Glutamatergic neuron (in vitro differentiated cells): ENCODE data around the gene CCDC3. TPM values are rescaled to one million over a fixed set of nuclear protein-coding genes. Genes with fewer than 3 reads are reported as not detected.

ENCODE experiments used
- DNase-seq: peaks from one replicate; pipeline ENCODE4 v3.0.0; 2022
- H3K27ac Mint-ChIP-seq: one replicate; pipeline ENCODE4 v1.8.0; 2020; ENCODE audit warnings: mild to moderate bottlenecking, mixed read lengths, inconsistent platforms; ENCODE audit not compliant: unreplicated experiment
- H3K27me3 Mint-ChIP-seq: one replicate; pipeline ENCODE4 v1.8.0; 2020; ENCODE audit warnings: mild to moderate bottlenecking, moderate library complexity, mixed read lengths, inconsistent platforms; ENCODE audit not compliant: unreplicated experiment
- H3K36me3 Mint-ChIP-seq: one replicate; pipeline ENCODE4 v1.8.0; 2020; ENCODE audit warnings: mild to moderate bottlenecking, mixed read lengths, inconsistent platforms; ENCODE audit not compliant: unreplicated experiment
- H3K4me1 Mint-ChIP-seq: one replicate; pipeline ENCODE4 v1.8.0; 2020; ENCODE audit warnings: mild to moderate bottlenecking, low read depth, mixed read lengths, inconsistent platforms; ENCODE audit not compliant: unreplicated experiment
- H3K4me3 Mint-ChIP-seq: one replicate; pipeline ENCODE4 v1.8.0; 2020; ENCODE audit warnings: mild to moderate bottlenecking, mixed read lengths, inconsistent platforms; ENCODE audit not compliant: unreplicated experiment
- H3K9me3 Mint-ChIP-seq: one replicate; pipeline ENCODE4 v1.8.0; 2020; ENCODE audit warnings: mild to moderate bottlenecking, moderate library complexity, mixed read lengths, inconsistent platforms; ENCODE audit not compliant: unreplicated experiment
- total RNA-seq: library from RNA; stranded (reverse); fragmentation: NEBNext Ultra II Directional; extraction: Animal tissue kit (Norgen Biotek cat#: 25700); gene quantifications from one replicate; pipeline ENCODE4 v1.2.1, GENCODE V29; 2021; ENCODE audit not compliant: unreplicated experiment
- TF ChIP-seq, protein P1 (sequence below): fragments of 200-600 bp; sonication (generic); IDR thresholded peaks from one replicate; pipeline ENCODE4 v1.5.0; 2021; ENCODE audit not compliant: partially characterized antibody, unreplicated experiment

The CCDC3 gene
- total RNA-seq, 1 donor from 2014 or later, result 13.8 TPM

- Mint-ChIP-seq H3K9me3 (peaks cover 3% of the 10 kb centered on the region), H3K4me3 (no peak overlapping the region), H3K4me1 (no peaks in the 10 kb centered on the region), H3K27ac (no peak overlapping the region), H3K27me3 (peaks cover 3% of the 10 kb centered on the region), H3K36me3 (no peaks in the 10 kb centered on the region)
- no peak for DNase-seq
- TF ChIP-seq, protein P1, sequence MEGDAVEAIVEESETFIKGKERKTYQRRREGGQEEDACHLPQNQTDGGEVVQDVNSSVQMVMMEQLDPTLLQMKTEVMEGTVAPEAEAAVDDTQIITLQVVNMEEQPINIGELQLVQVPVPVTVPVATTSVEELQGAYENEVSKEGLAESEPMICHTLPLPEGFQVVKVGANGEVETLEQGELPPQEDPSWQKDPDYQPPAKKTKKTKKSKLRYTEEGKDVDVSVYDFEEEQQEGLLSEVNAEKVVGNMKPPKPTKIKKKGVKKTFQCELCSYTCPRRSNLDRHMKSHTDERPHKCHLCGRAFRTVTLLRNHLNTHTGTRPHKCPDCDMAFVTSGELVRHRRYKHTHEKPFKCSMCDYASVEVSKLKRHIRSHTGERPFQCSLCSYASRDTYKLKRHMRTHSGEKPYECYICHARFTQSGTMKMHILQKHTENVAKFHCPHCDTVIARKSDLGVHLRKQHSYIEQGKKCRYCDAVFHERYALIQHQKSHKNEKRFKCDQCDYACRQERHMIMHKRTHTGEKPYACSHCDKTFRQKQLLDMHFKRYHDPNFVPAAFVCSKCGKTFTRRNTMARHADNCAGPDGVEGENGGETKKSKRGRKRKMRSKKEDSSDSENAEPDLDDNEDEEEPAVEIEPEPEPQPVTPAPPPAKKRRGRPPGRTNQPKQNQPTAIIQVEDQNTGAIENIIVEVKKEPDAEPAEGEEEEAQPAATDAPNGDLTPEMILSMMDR, result no peak
Measured at GRCh38 chr10:13018171-13018570, 16.7 kb upstream of the CCDC3 start.

DNA sequence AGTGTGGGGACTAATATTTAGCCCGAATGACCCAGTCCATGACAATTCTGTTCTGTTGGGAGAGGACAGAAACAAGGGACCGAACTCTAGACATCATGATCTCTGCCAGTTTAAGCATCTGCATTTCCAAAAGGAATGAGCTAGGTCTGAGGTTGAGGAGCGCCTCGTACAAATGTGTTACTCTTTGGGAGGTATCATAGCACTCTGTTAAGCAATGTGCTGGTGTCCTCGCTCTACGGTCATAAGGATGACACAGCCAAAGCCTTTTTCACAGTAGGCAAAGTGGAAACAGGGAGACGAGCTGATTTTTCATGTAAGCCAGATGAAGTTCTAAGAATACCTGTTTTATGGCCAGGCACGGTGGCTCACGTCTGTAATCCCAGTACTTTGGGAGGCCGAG, 15.4 kb upstream of the CCDC3 start:
- TF ChIP-seq, protein P1, result no peak
- no peak overlapping the region for H3K4me3 Mint-ChIP-seq
- DNase-seq, result no peak
- no peaks in the 10 kb centered on the region for H3K36me3 Mint-ChIP-seq
- H3K27ac Mint-ChIP-seq, result no peak overlapping the region
- H3K9me3 Mint-ChIP-seq, result peaks cover 3% of the 10 kb centered on the region
- no peaks in the 10 kb centered on the region for H3K4me1 Mint-ChIP-seq
- H3K27me3 Mint-ChIP-seq, result peaks cover under 1% of the 10 kb centered on the region

- TF ChIP-seq, protein P1, result no peak
- Mint-ChIP-seq H3K27me3 (no peaks in the 10 kb centered on the region), H3K4me3 (no peak overlapping the region), H3K27ac (no peak overlapping the region), H3K36me3 (no peaks in the 10 kb centered on the region), H3K9me3 (peaks cover 3% of the 10 kb centered on the region), H3K4me1 (no peaks in the 10 kb centered on the region)
- DNase-seq, result no peak
Measured at GRCh38 chr10:13016426-13016825, 14.9 kb upstream of the CCDC3 start.

DNA sequence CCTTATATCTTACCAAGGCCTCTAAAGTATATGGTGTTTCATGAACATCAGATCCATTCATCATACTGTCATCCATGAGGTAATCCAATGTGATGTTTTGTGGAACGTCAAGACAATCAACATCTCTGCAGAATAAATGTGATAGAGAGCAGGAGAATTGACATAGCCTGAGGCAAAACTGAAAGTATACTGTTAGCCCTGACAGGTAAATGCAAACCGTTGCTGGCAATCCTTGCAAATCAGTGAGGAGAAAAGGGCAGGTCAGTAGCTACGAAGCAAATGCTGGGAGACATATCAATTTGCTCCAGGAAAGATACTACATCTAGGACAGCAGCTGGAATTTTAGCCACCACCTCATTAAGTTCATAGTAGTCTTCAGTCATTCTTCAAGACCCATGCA, 4.5 kb upstream of the CCDC3 start:
- H3K27me3 Mint-ChIP-seq, result peaks cover 4% of the 10 kb centered on the region
- TF ChIP-seq, protein P1, result no peak
- H3K4me1 Mint-ChIP-seq, result no peaks in the 10 kb centered on the region
- peaks cover 2% of the 10 kb centered on the region for H3K9me3 Mint-ChIP-seq
- peaks cover under 1% of the 10 kb centered on the region for H3K36me3 Mint-ChIP-seq
- no peak overlapping the region for H3K27ac Mint-ChIP-seq
- H3K4me3 Mint-ChIP-seq, result no peak overlapping the region
- no peak for DNase-seq

GRCh38 chr10:13003759-13004158, 2.2 kb upstream of the CCDC3 start:
- peaks cover 7% of the 10 kb centered on the region for H3K36me3 Mint-ChIP-seq

More at GRCh38 chr10:13003759-13004158, 2.2 kb upstream of the CCDC3 start:
- Mint-ChIP-seq H3K27ac (no peak overlapping the region), H3K9me3 (peaks cover 4% of the 10 kb centered on the region), H3K4me1 (no peaks in the 10 kb centered on the region), H3K27me3 (peaks cover 15% of the 10 kb centered on the region), H3K4me3 (no peak overlapping the region)
- DNase-seq, result no peak
- TF ChIP-seq, protein P1, result no peak
